Limb (tissue), 2 donors: ENCODE results near the gene STOML3.

Experiments used
- DNase-seq, 2 donors: peaks; one replicate each; pipeline ENCODE4 v3.0.0-alpha.2; 2016; ENCODE audit errors: extremely low spot score in 2 of 2

The STOML3 gene

GRCh38 chr13:38981096-38981495 is 9.5 kb downstream of the STOML3 start:
- DNase-seq = no peak

GRCh38 chr13:38980750-38981078 is 9.9 kb downstream of the STOML3 start:
- no peak for DNase-seq

- peak; percentile 57 to 67 for DNase-seq
These were observed 10.5 kb downstream of the STOML3 start for GRCh38 chr13:38979891-38980749.

GRCh38 chr13:38970380-38971051 is 20.1 kb downstream of the STOML3 start:
- no peak for DNase-seq

GRCh38 chr13:38969187-38969586 is 21.4 kb downstream of the STOML3 start:
- DNase-seq = no peak

- DNase-seq = no peak
These were observed 23.2 kb downstream of the STOML3 start for GRCh38 chr13:38967446-38967845.

GRCh38 chr13:38965281-38965680 is 25.4 kb downstream of the STOML3 start:
- DNase-seq = no peak

GRCh38 chr13:38960175-38960574 is 30.5 kb downstream of the STOML3 start:
- DNase-seq = no peak

- no peak for DNase-seq
These were observed 32.6 kb downstream of the STOML3 start for GRCh38 chr13:38957794-38958592.

- no peak for DNase-seq
These were observed 35.8 kb downstream of the STOML3 start for GRCh38 chr13:38954844-38955243.

- no peak for DNase-seq
These were observed 36.3 kb downstream of the STOML3 start for GRCh38 chr13:38954291-38954690.

- DNase-seq = no peak
These were observed 37.8 kb downstream of the STOML3 start for GRCh38 chr13:38952827-38953226.

GRCh38 chr13:38951525-38952313 is 38.9 kb downstream of the STOML3 start:
- DNase-seq = no peak

GRCh38 chr13:38950987-38951386 is 39.6 kb downstream of the STOML3 start:
- no peak for DNase-seq

GRCh38 chr13:38947054-38947453 is 43.6 kb downstream of the STOML3 start:
- DNase-seq = no peak

- DNase-seq = no peak
These were observed 46.4 kb downstream of the STOML3 start for GRCh38 chr13:38944219-38944618.

GRCh38 chr13:38943231-38943630 is 47.4 kb downstream of the STOML3 start:
- no peak for DNase-seq

GRCh38 chr13:38941353-38941945 is 49.2 kb downstream of the STOML3 start:
- no peak for DNase-seq

- DNase-seq = no peak
These were observed 56.8 kb downstream of the STOML3 start for GRCh38 chr13:38933786-38934185.

GRCh38 chr13:38922170-38922569 is 68.5 kb downstream of the STOML3 start:
- DNase-seq = no peak

- no peak for DNase-seq
These were observed 69.5 kb downstream of the STOML3 start for GRCh38 chr13:38921081-38921480.
